Neural crest cell (in vitro differentiated cells): Measurements from ENCODE around the gene FBXO41. TPM values are rescaled to one million over a fixed set of nuclear protein-coding genes. Genes with fewer than 3 reads are reported as not detected.

ENCODE experiments used
- DNase-seq: peaks from one replicate; pipeline ENCODE4 v3.0.0; 2021; ENCODE audit warnings: low read depth, mixed read lengths, low spot score
- H3K27ac Mint-ChIP-seq: one replicate; pipeline ENCODE4 v1.8.0; 2021; ENCODE audit warnings: mild to moderate bottlenecking, mixed read lengths; ENCODE audit not compliant: unreplicated experiment
- H3K27me3 Mint-ChIP-seq: 2 replicates; pipeline ENCODE4 v1.8.0; 2021; ENCODE audit warnings: low read depth, mild to moderate bottlenecking, mixed read lengths
- H3K36me3 Mint-ChIP-seq: 2 replicates; pipeline ENCODE4 v1.8.0; 2021; ENCODE audit warnings: low read depth, mild to moderate bottlenecking, mixed read lengths
- H3K4me1 Mint-ChIP-seq: 2 replicates; pipeline ENCODE4 v1.8.0; 2021; ENCODE audit warnings: mixed read lengths
- H3K4me3 Mint-ChIP-seq: one replicate; pipeline ENCODE4 v1.8.0; 2021; ENCODE audit warnings: mild to moderate bottlenecking, mixed read lengths
- H3K9me3 Mint-ChIP-seq: 2 replicates; pipeline ENCODE4 v1.8.0; 2021; ENCODE audit warnings: mixed read lengths
- CTCF ChIP-seq: fragments of 200-600 bp; sonication (generic); conservative IDR thresholded peaks from 2 replicates; pipeline ENCODE4 v1.5.0; 2021; ENCODE audit warnings: antibody characterized with exemption, mild to moderate bottlenecking
- total RNA-seq: library from RNA; stranded (reverse); gene quantifications from 2 replicates; pipeline ENCODE4 v1.2.1, GENCODE V29; 2021

Gene FBXO41
- total RNA-seq, 1 donor from 2014 or later = 4.5 TPM

GRCh38 chr2:73253400-73253799 is 30.9 kb downstream of the FBXO41 start:
- DNase-seq = no peak
- Mint-ChIP-seq H3K27ac (no peak overlapping the region), H3K36me3 (peaks cover 4% of the 10 kb centered on the region), H3K4me3 (no peak overlapping the region), H3K27me3 (peaks cover 2% of the 10 kb centered on the region), H3K9me3 (no peaks in the 10 kb centered on the region), H3K4me1 (no peaks in the 10 kb centered on the region)
- TF ChIP-seq CTCF = no peak

- Mint-ChIP-seq H3K4me1 (no peaks in the 10 kb centered on the region), H3K27me3 (peaks cover 2% of the 10 kb centered on the region), H3K36me3 (peaks cover 4% of the 10 kb centered on the region), H3K9me3 (no peaks in the 10 kb centered on the region), H3K4me3 (no peak overlapping the region), H3K27ac (no peak overlapping the region)
- TF ChIP-seq CTCF = no peak
- DNase-seq = no peak
Observed at GRCh38 chr2:73252238-73253027, 31.8 kb downstream of the FBXO41 start.

GRCh38 chr2:73250872-73251846 is 33.1 kb downstream of the FBXO41 start:
- TF ChIP-seq CTCF = no peak
- H3K4me1 Mint-ChIP-seq = no peaks in the 10 kb centered on the region
- H3K9me3 Mint-ChIP-seq = no peaks in the 10 kb centered on the region
- H3K4me3 Mint-ChIP-seq = no peak overlapping the region
- H3K36me3 Mint-ChIP-seq = peaks cover 13% of the 10 kb centered on the region
- H3K27me3 Mint-ChIP-seq = no peaks in the 10 kb centered on the region
- no peak for DNase-seq
- H3K27ac Mint-ChIP-seq = no peak overlapping the region

- no peak for TF ChIP-seq CTCF
- Mint-ChIP-seq H3K36me3 (peaks cover 14% of the 10 kb centered on the region), H3K9me3 (no peaks in the 10 kb centered on the region), H3K4me1 (no peaks in the 10 kb centered on the region), H3K27ac (no peak overlapping the region), H3K27me3 (no peaks in the 10 kb centered on the region), H3K4me3 (no peak overlapping the region)
- no peak for DNase-seq
Observed at GRCh38 chr2:73249636-73250035, 34.6 kb downstream of the FBXO41 start.

GRCh38 chr2:73246850-73247249 is 37.4 kb downstream of the FBXO41 start:
- Mint-ChIP-seq H3K4me1 (no peaks in the 10 kb centered on the region), H3K27me3 (no peaks in the 10 kb centered on the region), H3K9me3 (no peaks in the 10 kb centered on the region), H3K36me3 (peaks cover 16% of the 10 kb centered on the region), H3K4me3 (no peak overlapping the region), H3K27ac (no peak overlapping the region)
- no peak for TF ChIP-seq CTCF
- no peak for DNase-seq
